RWPE2 (cell line): ENCODE results near the gene ACTC1.

ENCODE experiments used
- ATAC-seq: fragments of 200-7000 bp; cut with Tn5 transposase; 3 replicates; pipeline ENCODE4 v1.9.1; 2021; ENCODE audit warnings: low read depth
- DNase-seq: peaks from one replicate; pipeline ENCODE4 v3.0.0-alpha.2; 2020; ENCODE audit warnings: low spot score
- H3K27ac ChIP-seq: fragments of 450-650 bp; 2 replicates; pipeline ENCODE4 v1.5.1; 2017; ENCODE audit warnings: mild to moderate bottlenecking; ENCODE audit not compliant: poor library complexity, severe bottlenecking
- H3K27me3 ChIP-seq: fragments of 250-450 bp; sonication (Bioruptor Pico); 2 replicates; pipeline ENCODE4 v1.5.1; 2021; ENCODE audit warnings: mild to moderate bottlenecking, moderate library complexity; ENCODE audit not compliant: insufficient read depth, poor library complexity, severe bottlenecking
- H3K36me3 ChIP-seq: fragments of 250-450 bp; sonication (Bioruptor Pico); 2 replicates; pipeline ENCODE4 v1.5.1; 2020; ENCODE audit warnings: low read depth, mild to moderate bottlenecking, moderate library complexity
- H3K4me1 ChIP-seq: fragments of 250-450 bp; sonication (Bioruptor Pico); 2 replicates; pipeline ENCODE4 v1.5.1; 2021; ENCODE audit warnings: mild to moderate bottlenecking, moderate library complexity; ENCODE audit not compliant: insufficient read depth, poor library complexity, severe bottlenecking
- H3K4me3 ChIP-seq: fragments of 250-450 bp; sonication (Bioruptor Pico); 2 replicates; pipeline ENCODE4 v1.5.1; 2021; ENCODE audit warnings: mild to moderate bottlenecking, moderate library complexity; ENCODE audit not compliant: severe bottlenecking
- H3K9me3 ChIP-seq: fragments of 250-450 bp; sonication (Bioruptor Pico); 2 replicates; pipeline ENCODE4 v1.5.1; 2021; ENCODE audit warnings: mild to moderate bottlenecking, moderate library complexity; ENCODE audit not compliant: severe bottlenecking
- TF ChIP-seq, protein P1 (sequence below): fragments of 450-650 bp; IDR thresholded peaks from one replicate; pipeline ENCODE4 v1.5.1; 2017; ENCODE audit warnings: mild to moderate bottlenecking, moderate library complexity; ENCODE audit not compliant: poor library complexity, severe bottlenecking

Gene ACTC1

DNA sequence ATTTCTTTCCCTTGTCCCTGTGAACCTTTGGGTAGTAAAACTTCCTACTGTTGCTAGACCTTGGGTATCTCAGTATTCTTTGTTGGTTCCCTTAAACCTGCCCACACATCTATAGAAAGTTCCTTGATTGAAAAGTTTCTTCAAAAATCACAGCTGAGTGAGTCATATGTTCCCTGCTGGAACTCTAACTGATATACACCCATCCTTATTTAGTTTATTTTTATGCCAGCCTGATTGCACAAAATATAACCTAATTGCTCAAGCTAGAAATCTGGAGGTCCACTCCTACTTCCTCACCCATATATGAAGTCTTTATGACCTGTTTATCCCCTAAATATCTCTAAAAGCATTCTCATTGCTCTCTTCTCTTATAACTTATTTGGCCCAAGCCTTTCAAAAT, 26.8 kb downstream of the ACTC1 start:
- DNase-seq, result no peak
- Histone ChIP-seq H3K27me3 (peaks cover 34% of the 10 kb centered on the region), H3K4me1 (no peaks in the 10 kb centered on the region), H3K27ac (no peak overlapping the region), H3K9me3 (no peaks in the 10 kb centered on the region), H3K4me3 (no peak overlapping the region), H3K36me3 (no peaks in the 10 kb centered on the region)
- ATAC-seq, result no peak
- TF ChIP-seq, protein P1, sequence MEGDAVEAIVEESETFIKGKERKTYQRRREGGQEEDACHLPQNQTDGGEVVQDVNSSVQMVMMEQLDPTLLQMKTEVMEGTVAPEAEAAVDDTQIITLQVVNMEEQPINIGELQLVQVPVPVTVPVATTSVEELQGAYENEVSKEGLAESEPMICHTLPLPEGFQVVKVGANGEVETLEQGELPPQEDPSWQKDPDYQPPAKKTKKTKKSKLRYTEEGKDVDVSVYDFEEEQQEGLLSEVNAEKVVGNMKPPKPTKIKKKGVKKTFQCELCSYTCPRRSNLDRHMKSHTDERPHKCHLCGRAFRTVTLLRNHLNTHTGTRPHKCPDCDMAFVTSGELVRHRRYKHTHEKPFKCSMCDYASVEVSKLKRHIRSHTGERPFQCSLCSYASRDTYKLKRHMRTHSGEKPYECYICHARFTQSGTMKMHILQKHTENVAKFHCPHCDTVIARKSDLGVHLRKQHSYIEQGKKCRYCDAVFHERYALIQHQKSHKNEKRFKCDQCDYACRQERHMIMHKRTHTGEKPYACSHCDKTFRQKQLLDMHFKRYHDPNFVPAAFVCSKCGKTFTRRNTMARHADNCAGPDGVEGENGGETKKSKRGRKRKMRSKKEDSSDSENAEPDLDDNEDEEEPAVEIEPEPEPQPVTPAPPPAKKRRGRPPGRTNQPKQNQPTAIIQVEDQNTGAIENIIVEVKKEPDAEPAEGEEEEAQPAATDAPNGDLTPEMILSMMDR, result no peak

DNA sequence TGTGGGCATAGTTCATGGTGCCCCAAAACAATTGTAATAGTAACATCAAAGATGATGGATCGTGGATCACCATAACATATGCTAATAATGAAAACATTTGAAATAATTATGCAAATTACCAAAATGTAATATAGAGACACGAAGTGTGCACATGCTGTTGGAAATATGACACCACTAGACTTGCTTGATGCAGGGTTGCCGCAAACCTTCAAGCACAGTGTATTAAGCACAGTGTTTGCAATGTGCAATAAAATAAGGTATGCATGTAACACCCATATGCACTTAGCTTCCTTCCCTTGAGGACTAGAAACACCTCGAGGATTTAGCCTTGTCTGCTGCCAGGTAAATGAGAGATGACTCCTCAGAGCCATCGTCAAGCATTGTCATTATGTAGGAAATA, 29.6 kb downstream of the ACTC1 start:
- Histone ChIP-seq H3K4me3 (no peak overlapping the region), H3K4me1 (no peaks in the 10 kb centered on the region), H3K9me3 (no peaks in the 10 kb centered on the region), H3K36me3 (no peaks in the 10 kb centered on the region), H3K27me3 (peaks cover 37% of the 10 kb centered on the region), H3K27ac (no peak overlapping the region)
- ATAC-seq, result no peak
- no peak for DNase-seq
- TF ChIP-seq, protein P1, result no peak

DNA sequence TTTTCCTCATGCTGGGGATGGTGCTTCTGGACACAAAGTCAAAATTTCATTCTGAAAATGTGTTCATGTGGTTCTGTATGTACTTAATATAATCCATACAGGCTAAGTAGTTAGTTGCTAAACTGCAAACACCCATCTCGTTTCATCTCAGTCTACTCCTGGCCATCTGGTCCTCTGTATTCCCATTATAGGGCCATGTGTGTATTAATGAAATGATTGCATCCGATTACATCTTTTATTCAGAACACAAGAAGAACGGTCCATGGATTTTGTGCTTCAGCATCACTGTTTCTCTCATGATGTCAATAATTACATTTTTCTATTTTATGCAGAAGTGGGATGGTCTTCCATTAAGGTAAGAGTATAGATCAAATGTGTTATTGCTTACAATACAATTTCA, 34.4 kb downstream of the ACTC1 start:
- Histone ChIP-seq H3K27ac (no peak overlapping the region), H3K27me3 (peaks cover 74% of the 10 kb centered on the region), H3K9me3 (no peaks in the 10 kb centered on the region), H3K36me3 (no peaks in the 10 kb centered on the region), H3K4me1 (no peaks in the 10 kb centered on the region), H3K4me3 (no peak overlapping the region)
- ATAC-seq (no peak), DNase-seq (no peak)
- TF ChIP-seq, protein P1, result no peak

DNA sequence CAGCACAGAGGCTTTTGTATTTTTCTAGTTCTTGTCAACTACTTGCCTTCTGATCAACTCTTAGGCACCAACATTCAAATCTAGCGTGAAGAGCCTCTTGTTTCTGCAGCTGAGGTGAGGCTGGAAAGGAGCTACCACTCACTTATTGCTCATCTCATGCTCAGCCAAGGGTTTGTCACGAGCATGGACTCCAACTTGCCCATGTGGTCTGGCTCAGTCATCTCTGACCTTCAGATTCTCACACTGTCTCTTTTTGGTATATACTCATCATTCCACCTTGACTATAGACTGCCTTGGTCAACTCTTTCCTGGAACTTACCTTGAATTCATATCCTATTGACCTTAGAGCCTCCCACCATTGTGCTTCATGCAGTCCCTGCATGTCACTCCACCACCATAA, 35.4 kb downstream of the ACTC1 start:
- no peaks in the 10 kb centered on the region for H3K4me1 ChIP-seq
- DNase-seq (no peak), ATAC-seq (no peak)
- no peaks in the 10 kb centered on the region for H3K36me3 ChIP-seq
- H3K4me3 ChIP-seq, result no peak overlapping the region
- no peak overlapping the region for H3K27ac ChIP-seq
- no peaks in the 10 kb centered on the region for H3K9me3 ChIP-seq
- TF ChIP-seq, protein P1, result no peak
- peaks cover 84% of the 10 kb centered on the region for H3K27me3 ChIP-seq

DNA sequence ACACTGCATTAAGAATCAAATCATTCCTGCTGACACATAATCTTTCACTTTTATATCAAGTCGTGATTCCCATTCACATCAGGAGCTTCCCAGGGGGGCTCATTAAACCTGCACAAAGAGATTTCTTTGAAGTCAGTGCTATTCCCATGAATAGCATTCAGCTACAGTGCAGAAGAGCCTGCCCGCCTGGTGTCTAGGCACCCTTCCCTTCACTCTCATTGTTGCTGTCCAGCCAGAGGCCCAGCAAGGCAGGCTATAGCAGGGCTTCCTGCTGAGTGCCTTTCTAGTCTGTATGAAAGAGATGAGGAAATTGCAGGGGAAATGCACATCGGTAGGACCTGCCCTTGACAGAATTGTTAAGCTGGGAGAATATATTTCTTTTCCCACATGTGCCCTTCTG, 36.0 kb downstream of the ACTC1 start:
- H3K27me3 ChIP-seq, result peaks cover 90% of the 10 kb centered on the region

More for the DNA sequence above, 36.0 kb downstream of the ACTC1 start:
- H3K36me3 ChIP-seq, result no peaks in the 10 kb centered on the region
- no peak overlapping the region for H3K4me3 ChIP-seq
- DNase-seq, result no peak
- no peak overlapping the region for H3K27ac ChIP-seq
- TF ChIP-seq, protein P1, result no peak
- H3K9me3 ChIP-seq, result no peaks in the 10 kb centered on the region
- no peak for ATAC-seq
- H3K4me1 ChIP-seq, result no peaks in the 10 kb centered on the region
